ENCODE results near the gene PLAGL1.
A peak's percentile ranks its signal among the peaks of the same experiment; 100 is the strongest.
"Not testable (repeated sequence)": the region's sequence is repeated elsewhere in the genome, so short reads cannot be mapped to it uniquely, and the experiment has no call there.

Gene PLAGL1, protein sequence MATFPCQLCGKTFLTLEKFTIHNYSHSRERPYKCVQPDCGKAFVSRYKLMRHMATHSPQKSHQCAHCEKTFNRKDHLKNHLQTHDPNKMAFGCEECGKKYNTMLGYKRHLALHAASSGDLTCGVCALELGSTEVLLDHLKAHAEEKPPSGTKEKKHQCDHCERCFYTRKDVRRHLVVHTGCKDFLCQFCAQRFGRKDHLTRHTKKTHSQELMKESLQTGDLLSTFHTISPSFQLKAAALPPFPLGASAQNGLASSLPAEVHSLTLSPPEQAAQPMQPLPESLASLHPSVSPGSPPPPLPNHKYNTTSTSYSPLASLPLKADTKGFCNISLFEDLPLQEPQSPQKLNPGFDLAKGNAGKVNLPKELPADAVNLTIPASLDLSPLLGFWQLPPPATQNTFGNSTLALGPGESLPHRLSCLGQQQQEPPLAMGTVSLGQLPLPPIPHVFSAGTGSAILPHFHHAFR

DNA sequence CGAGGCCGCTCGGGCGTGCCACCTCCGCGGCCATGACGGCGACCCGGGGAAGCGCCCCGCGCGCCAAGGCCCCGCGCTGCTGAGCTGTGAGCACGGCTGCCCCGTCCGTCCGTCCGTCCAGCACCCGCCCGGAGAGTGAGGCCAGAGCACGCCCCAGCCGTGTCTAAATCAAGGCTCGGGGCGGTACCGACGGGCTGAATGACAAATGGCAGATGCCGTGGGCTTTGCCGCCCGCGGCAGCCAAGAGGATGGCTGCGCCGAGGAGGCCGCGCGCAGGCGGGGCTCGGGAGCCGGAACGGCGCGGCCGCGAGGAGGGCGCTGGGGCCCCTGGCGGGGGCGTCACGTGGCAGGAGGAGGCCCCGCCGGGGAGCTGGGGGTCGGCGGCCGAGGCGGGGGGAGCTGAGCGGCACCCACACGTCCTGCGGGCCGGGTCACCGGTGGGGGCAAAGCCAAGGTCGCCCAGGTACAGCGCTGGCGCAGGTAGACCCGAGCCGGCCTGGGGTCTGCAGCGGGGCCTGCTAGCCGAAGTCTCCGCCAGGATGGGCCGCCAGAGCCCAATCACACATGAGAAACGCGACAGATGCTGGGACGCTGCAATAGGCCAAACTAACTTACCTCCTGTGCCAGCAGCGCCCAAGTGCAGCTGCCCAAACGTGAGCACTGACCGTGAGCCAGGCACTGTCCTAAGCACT lies at the start of gene PLAGL1:
Gene PLAGL1 (minus strand): TSS at position 140 of the 692 bp plus-strand sequence. CDS start 60,123 bp downstream, outside the sequence.
- peak; percentile 4 to 23 for DNase-seq

DNA sequence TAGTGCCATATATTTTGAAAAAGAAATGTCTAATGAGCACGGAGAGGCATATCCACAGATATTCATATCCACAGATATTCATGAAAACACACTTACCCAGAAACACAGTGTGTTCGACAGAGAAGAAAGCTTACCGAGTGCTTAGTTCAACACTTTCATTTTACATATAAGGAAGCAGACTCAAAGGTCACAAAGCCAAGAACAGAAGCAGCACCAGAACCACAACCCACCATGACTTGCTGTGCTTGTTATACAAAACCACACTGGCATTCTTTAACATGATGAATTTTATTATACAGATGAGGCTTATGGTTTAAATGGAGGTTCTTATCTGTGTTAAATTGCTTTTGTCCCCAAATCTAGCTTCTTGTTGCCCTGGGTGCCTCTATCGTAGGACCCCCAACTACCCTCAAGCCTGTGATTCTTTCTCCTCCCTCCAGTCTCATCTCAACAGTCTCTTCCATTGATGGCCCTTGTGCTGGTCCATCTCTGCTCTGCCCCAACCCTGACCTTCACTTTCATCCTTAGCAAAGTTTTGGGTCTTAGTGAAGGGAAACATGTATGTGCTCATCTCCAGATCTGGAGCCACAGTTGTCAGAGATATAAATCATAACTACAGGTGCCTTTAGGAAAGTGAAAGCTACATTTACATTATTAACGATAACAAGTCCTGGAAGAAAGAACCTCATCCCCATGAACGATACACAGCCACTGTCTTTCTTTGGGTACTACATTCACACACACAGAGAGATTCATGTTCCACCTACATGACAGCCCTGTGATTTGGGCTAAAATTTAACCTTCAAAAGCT lies 47.3 kb upstream of the PLAGL1 start:
- no peak for DNase-seq

DNA sequence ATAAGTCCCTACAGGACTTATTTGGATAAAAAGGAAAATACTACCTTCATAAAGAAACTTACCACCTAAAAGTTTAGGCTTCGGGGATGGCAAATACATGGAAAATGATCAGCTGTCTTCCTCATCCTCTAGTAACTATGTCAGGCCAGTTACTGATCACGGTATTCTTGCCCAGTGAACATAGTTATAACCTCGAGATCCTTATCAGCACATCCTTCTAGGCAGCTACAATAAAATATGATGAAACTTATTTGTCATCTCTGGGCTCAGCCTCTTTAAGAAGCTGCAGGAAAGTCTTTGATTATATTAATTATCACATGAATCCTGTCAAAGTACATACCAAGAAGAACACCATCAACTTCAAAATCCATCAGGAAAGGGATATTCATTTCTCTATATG lies 45.5 kb upstream of the PLAGL1 start:
- DNase-seq, result no peak

DNA sequence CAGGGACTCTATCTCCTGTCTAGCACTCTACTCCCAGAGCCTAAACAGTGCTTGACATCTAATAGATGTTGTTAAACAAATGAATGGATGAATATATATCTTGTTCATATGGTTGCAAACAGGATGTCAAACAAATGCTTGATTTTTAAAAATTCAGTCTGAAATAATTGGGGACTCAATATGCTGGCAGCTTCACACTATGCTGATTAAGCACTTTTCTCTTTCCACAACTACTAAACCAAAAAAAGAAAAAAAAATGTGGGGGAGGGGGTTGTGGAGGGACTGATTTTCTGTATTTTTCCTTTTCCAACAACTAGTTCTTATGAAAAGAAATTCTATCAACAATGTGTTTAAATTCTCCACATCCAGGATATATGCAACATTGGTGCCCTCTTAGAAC lies 44.4 kb upstream of the PLAGL1 start:
- DNase-seq, result no peak

DNA sequence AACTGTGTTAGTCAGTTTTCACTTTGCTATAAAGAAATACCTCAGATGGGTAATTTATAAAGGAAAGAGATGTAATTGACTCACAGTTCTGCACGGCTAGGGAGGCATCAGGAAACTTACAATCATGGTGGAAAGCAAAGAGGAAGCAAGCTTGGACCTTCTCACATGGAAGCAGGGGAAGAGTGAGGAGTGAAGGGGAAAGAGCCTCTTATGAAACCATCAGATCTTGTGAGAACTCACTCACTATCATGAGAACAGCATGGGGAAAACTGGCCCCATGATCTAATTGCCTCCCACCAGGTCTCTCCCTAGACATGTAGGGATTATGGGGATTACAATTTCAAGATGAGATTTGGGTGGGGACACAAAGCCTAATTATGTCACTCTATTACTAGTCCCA lies 41.3 kb upstream of the PLAGL1 start:
- DNase-seq, result no peak

DNA sequence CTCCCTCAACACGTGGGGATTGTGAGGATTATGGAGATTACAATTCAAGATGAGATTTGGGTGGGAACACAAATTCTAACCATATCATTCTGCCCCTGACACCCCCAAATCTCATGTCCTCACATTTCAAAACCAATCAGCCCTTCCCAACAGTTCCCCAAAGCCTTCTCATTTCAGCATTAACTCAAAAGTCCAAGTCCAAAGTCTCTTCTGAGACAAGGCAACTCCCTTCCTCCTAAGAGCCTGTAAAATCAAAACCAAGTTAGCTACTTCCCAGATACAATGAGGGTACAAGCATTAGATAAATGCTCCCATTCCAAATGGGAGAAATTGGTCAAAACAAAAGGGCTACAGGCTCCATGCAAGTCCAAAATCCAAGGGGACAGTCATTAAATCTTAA lies 39.6 kb upstream of the PLAGL1 start:
- no peak for DNase-seq

DNA sequence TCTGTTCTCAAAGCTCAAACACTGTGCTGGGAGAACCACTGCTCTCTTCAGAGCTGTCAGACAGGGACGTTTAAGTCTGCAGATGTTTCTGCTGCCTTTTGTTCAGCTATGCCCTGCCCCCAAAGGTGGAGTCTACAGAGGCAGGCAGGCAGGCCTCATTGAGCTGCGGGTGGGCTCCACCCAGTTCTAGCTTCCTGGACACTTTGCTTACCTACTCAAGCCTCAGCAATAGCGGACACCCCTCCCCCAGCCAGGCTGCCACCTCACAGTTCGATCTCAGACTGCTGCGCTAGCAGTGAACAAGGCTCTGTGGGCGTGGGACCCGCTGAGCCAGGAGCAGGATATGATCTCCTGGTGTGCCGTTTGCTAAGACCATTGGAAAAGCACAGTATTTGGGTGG lies 38.6 kb upstream of the PLAGL1 start:
- not testable (repeated sequence) for DNase-seq

DNA sequence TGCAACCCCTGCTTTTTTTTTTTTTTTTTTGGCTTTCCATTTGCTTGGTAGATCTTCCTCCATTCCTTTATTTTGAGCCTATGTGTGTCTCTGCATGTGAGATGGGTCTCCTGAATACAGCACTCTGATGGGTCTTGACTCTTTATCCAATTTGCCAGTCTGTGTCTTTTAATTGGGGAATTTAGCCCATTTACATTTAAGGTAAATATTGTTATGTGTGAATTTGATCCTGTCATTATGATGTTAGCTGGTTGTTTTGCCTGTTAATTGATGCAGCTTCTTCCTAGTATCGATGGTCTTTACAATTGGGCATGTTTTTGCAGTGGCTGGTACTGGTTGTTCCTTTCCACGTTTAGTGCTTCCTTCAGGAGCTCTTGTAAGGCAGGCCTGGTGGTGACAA lies 36.9 kb upstream of the PLAGL1 start:
- DNase-seq, result not testable (repeated sequence)

DNA sequence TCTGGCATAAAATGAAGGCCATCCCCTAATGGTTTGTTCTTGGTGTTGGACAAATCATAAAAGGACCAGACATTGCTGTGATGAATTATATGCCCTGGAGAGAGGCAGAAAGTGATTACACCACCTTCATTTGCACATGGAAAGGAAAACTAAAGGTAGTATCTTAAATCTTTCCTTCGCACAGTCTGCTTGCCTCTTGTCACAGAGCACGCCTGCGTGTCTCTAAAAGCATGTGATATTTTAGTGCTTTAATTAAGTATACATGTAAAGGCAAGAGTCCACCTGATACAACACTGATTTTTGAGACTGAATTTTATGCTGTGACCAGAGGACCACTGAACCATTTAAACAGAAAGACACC lies 28.8 kb upstream of the PLAGL1 start:
- no peak for DNase-seq

DNA sequence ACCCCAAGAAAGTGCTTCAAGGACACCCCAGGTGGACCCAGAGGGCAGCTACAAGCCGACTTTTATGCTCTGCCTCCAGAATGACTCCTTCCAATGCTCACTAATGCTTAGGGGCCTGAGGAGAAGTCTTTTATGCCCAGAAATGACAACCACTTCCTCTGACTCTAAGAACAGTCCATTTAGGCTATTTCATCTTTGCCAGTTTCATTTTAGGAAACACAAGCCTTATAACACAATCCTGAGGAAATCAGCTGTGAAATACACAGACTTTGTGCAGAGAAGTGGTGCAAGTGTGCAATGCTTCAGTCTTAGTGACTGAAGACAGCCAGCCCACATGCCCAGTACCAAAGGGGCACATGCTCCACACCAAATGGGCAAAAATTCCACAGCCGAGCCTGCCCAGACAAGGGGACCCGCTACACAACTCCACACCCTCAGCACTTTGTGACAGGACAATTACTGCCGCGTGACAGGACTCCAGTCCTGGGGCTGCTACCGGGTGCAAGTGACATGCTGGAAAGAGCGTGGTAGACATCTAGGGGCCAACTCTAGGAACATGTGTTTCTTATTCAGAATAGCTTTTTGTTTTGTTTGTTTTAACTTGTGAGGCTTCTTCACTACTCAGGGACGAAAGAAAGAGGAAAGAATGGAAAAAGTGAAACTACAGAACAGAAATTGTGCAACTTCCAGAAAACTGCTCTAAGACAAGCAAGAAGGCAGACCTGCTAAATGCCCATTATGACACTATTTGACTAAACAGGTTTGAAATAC lies 28.2 kb upstream of the PLAGL1 start:
- DNase-seq, result no peak

DNA sequence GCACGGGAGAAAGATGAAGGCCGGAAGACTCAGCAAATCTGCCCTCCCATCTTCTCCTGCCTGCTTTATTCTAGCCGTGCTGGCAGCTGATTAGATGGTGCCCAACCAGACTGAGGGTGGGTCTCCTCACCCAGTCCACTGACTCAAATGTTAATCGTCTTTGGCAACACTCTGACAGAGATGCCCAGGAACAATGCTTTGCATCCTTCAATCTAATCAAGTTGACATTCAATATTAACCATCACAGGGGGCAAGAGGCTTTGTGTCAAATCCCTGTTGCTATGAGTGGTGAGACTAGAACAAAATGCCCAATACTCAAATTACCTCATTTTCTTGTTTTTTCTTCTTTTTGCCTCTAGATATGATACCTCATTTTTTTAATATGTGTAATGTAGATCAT lies 27.4 kb upstream of the PLAGL1 start:
- no peak for DNase-seq

DNA sequence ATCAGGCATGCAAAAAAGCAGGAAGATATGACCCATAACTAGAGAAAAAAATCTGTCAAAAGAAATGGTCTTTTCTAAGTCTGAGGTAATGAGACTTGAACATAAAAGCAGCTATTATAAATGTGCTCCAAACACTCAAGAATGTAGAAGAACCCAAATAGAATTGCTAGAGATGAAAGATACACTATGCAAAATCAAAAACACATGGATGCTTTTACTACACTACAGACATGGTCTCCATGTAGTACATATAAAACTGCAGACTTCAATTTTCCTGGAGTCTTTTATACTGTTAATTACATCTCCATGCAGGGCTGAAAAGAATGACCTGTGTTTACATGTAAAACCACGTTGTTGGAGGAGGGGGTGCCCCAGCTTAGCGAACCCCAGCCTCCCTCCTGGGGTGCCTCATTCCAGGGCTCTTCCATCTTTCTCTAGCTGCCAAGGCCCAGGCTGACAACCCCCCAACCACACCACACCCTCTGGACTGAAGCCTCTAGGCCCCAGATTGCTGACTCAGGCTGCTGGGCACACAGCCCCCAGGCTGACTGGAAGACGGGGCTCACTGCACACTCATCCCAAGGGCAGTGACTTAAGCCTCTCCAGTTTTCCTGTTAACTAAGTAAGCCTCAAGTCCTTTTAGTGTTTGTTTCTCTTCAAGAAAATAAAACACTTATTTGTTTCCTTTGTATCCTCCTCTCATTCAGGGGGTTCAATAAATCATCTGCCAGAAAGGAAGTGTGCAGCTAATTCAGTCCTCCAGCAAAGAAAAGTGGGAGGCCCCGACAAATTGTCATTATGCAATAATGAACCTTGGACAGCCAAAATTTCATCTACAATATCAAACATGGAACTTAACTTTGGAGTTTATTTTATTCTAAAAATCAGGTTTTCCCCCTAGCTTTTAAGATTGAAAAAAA lies 26.0 kb upstream of the PLAGL1 start:
- DNase-seq, result no peak

DNA sequence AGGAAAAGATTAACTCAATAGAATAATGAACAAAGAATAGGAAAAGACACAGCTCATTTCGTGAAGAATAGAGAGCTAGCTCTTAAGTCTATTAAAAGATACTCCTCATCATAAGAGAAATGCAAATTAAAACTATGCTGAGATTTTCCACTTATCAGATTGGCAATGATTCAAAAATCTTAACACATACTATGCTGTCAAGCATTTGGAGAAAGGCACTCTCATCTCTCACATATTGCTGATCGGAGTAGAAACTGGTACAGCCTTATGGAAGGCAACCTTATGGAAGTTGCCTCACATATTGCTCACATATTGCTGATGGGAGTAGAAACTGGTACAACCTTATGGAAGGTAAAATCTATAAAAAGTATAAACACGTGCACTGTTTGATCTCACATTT lies 21.4 kb upstream of the PLAGL1 start:
- no peak for DNase-seq

DNA sequence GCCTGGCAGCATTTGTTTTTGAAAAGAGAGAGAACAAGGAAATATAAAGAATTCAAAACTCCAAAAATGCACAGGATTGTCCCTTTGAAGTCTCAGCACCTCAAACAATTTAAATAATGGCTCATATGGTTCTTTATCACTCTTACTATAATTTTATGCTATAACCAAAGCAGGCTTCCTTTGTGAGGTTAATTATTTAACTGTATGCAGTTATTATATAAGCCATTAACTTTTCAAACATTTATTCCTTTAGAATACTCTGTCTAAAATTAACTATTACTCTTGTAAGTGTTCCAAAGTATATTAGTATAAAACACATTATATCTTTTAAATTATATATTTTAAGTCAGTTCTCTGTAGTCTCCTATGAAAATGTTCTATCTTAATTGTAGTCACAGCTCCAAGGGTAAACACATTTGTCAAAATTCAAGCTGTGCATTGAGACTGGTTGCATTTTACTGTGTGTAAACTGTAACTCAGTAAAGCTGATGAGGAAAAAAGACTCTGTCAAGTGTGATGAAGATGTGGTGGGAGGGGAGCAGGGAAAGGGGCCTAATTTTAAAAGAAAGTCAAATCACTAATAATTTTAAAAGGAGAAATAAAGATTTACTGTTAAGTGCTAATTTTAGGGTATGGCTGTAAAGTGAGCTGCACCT lies 20.0 kb upstream of the PLAGL1 start:
- peak in 1 of 2 experiments; percentile 11 for DNase-seq

DNA sequence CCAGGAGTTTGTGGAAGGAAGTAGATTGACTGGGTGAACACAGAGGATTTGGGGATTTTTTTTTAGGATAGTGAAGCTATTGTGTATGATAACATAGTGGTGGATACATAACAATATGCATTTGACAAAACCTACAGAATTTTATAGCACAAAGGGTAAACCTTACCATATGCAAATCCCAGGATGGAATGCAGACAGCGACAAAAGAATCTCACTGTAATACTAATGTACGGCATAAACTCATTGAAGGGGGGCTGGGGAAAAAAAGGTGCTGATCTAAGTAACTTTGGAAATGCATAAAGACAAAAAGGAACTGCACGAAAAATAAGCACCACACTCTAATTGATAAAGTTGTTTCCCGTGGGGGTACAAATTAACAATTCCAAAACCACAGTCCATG lies 15.2 kb upstream of the PLAGL1 start:
- no peak for DNase-seq

DNA sequence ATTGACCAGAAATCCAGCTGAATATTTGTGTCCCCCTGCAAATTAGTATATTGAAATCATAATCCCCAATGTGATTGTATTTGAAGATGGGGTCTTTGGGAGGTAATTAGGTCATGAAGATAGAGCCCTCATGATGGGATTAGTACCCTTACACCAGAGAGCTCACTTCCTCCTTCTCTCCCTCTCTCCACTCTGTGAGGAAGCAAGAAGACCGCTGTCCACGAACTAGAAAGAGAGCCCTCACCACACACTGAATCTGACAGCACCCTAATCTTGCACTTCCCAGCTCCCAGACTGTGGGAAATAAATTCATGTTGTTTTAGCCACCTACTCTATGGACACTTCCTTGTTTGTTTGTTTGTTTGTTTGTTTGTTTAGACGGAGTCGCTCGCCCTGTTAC lies 11.9 kb upstream of the PLAGL1 start:
- no peak for DNase-seq

DNA sequence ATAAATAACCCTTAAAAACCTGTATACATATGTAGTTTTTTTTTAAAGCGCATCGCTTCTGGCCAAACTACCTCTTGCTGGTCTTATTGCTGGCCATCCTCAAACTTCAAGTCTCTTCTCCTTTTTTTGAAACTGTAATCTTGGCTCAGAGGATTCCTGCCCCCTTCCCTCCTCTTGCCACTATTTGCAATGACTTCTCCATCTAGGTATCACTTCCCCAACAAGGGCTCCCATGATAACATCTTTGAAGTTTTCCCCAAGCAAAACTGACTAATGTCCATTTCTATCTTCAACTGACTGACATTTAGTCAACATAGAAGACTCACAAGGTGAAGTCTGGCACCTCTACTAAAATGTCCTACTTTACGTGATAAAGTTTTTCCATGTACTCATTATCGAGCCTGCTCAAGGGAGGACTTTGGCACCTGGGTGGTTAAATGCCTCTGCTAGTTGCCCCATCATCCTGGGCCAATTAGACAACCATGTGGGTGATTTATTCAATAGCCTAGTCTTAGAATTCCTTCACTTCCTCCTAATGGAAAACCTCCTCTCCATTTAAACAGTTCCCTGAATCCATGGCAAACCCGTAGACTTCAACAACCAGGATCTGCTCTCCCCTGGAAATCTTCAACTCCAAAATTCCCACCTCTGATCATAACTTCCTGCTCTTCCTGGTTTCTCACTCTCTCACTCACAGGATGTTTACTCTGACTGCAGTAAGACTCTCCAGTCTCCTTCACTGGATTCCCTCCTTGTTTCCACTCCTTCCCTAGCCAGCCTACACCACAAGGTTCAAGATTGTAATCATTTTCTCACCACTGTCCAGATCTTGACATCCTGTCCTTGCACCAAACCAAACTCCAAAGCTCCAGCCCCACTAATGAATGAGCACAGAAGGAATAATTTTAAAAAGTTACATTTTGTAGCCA lies 9.4 kb upstream of the PLAGL1 start:
- DNase-seq, result no peak

DNA sequence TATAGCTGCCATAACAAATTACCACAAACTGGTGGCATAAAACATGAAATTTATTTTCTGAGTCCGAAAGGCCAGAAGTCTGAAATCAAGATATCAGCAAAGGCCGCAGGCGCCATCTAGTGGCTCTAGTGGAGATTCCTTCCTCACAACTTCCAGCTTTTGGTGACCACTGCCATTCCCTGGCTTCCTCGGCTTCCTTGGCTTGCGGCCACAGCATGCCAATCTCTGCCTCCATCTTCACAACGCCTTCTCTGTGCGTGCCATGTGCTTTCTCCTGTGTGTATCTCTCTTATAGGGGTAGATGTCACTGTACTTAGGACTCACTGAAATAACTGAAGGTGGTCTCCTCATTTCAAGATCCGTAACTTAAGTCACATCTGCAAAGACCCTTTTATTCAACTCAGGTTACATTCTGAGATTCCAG lies 5.4 kb upstream of the PLAGL1 start:
- peak; percentile 3 to 32 for DNase-seq

DNA sequence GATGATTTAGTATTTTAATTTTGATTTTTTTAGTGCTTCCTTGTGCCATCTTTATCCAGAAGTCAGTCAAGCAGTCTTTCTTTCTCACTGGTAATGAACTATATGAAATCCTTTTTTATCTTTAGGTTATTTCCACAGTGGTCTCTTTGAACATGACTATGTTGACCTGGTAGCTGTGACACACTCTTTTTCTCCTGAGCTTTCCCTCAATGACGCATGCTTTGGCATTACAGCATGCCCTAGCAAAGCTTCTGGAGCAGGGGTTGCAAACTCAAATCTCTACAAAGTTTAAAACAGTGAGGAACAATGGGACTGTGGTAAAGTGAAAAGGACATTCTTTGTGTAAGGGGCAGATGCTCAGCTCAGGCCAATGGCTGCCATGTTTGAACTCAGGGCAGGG lies 4.5 kb upstream of the PLAGL1 start:
- DNase-seq, result no peak

DNA sequence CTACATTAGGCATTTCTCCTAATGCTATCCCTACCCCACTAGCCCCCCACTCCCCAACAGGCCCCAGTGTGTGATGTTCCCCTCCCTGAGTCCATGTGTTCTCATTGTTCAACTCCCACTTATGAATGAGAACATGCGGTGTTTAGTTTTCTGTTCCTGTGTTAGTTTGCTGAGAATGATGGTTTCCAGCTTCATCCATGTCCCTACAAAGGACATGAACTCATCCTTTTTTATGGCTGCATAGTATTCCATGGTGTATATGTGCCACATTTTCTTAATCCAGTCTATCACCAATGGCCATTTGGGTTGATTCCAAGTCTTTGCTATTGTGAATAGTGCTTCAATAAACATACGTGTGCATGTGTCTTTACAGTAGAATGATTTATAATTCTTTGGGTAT lies 1.6 kb upstream of the PLAGL1 start:
- not testable (repeated sequence) for DNase-seq

Data from NCI-H1930 (cell line).